GM21529 (cell line): ENCODE data around the gene TEX19.
"Not testable (repeated sequence)": the region's sequence is repeated elsewhere in the genome, so short reads cannot be mapped to it uniquely, and the experiment has no call there.

Experiments
- ATAC-seq: cut with Tn5 transposase; IDR thresholded peaks from one replicate; pipeline ENCODE4 v1.9.1; 2021; ENCODE audit not compliant: unreplicated experiment

TEX19 gene

DNA sequence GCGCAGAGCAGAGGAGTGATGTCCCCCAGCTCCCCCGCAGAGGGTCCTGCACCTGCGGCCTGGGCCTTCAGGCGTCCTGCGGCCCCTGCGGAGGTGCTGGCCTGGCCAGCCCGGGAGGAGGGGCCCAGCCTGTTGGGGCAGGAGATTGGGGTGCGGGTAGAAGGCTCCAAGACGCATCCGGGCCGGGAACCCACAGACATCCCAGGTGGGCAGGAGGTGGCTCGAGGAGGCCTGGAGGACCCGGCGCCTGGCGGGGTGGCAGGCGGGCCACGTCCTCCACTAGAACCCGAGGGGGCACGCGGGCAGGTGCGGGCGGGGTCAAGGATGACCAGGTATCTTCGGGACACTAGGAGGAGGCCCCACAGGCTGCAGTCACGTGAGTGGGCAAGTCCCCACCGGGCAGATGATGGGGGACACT lies 24.8 kb upstream of the TEX19 start:
- no peak for ATAC-seq

DNA sequence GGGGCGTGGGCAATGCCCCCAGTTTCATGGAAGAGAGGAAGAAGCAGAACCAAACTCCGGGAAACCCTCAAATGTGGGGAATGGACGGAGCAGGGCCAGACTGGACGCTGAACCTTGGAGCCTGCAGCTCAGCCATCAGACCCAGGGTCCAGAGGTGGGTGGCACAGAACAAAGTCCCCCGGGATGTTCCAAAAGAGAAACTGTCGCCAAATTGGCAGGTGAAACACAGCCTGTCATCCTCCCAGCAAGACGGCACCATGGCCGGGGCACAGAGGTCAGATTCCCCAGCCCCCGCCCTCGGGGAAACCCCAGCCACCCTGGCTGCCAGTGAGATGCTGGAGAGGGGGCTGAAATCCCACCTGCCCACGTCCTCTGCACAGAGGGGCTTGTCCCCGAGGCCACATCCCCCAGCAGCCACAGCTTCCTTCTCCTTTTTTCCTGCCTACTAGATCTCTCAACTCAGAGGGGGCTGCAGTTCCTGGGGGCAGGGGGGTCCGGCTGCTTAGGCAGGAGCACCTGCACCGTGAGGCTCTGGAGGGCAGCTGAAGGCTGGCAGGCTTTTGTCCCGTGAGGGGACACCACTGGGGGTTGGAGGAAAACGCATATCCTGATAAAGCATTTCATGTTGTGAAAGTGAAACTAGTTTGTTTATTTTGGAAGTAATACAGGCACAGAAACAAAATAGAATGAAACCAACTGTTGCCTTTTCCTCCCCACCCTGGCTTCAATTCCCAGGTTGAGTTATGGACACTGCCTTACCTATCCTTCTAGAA lies 24.2 kb upstream of the TEX19 start:
- no peak for ATAC-seq

DNA sequence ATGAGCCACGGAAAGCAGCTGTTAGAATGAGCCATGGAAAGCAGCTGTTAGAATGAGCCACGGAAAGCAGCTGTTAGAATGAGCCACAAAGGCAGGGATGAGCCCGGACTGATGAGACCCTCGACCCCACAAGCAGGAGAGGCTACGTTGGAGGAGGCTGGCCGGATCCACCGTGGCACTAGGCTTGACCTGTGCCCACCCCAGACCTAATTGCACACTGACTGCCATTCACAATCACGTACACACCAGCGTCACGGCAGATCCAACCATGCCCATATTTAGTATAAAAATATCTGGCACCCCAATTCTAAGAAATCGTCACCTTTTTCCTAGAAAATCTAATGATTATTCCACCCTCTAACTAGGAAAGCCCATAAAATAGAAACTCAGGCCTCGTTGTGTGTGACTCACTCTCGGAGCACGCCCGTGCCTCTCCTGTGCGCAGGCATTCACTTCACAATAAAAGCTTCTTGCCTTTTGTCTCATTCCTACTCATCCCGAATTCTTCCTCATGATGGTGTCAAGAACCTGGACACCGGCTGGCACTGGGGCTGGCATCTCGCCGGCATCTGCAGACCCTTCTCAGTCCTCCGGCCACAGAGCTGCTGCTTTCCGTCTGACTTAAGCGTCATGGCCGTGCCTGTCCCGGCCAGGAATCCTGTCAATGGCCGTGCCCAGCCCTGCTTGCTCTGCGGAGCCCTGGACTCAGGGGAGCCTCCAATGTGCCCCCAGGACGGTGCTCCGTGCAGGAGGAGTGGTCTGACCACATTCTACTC lies 20.0 kb upstream of the TEX19 start:
- ATAC-seq, result no peak

DNA sequence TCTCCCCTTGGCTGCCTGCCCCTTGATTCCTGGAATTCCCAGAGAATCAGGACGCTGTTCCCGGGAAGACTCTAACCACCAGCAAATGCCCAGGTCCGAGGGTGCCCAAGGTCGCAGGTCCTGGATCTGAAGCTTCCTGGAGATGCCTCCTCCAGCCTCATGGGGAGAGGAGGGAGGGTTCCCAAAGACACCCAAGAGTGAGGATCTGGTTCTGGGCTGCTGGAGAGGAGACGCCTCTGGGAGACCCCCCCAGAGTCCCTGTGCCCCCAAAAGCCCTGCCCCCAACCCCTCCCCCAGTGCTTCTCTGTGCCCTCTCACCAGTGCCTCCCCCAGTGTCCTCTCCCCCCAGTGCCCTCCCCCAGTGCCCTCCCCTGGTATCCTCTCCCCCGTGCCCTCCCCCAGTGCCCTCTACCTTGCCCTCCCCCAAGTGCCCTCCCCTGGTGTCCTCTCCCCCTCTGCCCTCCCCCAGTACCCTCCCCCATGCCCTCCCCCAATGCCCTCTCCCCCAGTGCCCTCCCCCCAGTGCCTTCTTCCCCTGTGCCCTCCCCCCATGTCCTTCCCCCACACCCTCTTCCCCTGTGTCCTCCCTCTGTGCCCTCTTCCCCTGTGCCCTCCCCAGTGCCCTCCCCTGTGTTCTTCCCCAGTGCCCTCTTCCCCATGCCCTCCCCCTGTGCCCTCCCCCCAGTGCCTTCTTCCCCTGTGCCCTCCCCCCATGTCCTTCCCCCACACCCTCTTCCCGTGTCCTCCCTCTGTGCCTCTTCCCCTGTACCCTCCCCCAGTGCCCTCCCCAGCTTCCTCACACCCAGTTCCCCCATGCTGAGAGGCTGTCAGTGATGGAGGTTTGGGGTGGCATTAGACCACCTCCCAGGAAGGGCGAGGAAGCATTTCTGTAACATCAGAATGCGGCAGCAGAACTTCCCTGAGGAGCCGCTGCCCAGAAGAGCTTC lies 19.1 kb upstream of the TEX19 start:
- ATAC-seq, result no peak

DNA sequence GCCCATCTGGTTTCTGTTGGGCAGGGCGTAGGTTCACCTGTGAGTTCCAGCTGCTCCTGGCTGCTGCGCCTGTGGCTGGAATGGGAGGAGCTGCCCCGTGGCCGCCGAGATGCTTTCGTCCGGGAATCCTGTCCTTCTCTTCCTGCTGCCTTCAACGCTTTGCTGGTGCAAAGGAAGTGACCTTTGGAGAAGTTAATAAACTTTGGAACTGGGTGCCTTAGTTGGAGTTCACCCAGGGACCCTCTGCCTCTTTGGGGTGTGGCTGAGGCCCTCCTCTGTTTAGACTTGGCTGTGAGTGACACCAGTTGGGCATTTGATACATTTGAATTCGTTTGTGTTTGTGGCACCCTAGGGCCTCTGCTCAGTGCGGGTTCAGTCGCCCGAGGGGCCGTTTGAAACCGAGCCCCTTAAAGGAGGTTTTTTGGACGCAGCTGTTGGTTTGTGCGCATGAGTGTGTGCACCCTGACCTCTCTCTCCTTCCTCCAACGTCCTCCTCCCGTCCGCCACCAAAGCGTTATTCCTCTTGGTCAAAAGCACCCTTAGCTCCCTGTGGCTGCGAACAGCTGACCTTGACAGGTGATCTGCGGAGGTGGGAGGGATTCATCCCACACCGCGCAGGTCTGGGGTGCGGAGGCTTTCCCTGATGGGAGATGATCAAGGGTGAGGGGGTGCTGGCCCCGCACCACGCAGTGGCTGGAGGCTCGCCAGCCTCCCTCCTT lies 16.5 kb upstream of the TEX19 start:
- ATAC-seq, result no peak

DNA sequence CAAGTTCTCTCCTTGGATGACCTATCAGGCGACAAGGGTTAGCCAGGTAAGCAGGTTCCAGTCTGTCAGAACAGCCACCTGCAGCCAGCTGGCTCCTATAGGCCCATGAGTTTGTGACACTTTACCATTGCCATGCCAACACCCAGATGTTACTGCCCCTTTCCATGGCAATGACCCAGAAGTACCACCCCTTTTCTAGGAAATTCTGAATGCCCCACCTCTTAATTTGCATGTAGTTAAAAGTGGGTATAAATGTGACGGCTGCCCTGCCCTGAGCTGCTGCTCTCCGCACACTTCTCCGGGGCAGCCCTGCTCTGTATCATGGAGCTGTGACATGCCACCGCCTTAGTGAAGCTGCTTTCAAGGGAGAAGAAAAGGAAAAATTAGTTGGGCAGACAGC lies 15.5 kb upstream of the TEX19 start:
- no peak for ATAC-seq

DNA sequence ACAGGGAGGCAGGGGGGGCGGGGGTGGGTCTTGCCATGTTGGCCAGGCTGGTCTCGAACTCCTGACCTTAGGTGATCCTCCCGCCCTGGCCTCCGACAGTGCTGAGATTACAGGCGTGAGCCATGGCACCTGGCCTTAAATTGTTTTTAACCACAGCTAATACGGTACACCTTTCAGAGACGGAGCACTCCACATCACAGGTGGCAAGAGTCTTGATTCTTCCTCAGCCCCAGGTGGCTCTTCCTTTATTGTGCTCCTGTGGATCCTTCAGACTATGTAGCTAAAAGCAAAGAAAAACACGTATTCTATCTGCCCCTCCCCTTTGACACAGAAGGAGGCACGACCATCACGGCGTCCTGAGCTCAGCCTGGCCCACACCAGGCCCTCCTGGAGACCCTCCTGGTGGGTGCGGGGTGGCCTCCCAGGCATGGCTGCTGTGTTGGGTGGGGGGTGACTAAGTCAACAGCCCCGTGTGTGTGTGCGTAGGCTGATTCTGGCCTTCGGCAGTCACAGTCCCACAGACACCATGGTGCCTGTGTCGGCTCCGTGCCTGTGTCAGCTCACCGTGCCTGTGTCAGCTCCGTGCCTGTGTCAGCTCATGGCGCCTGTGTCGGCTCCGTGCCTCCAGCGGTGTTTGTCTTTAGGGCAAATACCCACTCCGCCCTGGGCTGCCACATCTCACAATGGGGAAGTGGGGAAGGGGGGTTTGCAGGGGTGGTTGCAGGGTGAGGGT lies 14.7 kb upstream of the TEX19 start:
- ATAC-seq, result no peak

DNA sequence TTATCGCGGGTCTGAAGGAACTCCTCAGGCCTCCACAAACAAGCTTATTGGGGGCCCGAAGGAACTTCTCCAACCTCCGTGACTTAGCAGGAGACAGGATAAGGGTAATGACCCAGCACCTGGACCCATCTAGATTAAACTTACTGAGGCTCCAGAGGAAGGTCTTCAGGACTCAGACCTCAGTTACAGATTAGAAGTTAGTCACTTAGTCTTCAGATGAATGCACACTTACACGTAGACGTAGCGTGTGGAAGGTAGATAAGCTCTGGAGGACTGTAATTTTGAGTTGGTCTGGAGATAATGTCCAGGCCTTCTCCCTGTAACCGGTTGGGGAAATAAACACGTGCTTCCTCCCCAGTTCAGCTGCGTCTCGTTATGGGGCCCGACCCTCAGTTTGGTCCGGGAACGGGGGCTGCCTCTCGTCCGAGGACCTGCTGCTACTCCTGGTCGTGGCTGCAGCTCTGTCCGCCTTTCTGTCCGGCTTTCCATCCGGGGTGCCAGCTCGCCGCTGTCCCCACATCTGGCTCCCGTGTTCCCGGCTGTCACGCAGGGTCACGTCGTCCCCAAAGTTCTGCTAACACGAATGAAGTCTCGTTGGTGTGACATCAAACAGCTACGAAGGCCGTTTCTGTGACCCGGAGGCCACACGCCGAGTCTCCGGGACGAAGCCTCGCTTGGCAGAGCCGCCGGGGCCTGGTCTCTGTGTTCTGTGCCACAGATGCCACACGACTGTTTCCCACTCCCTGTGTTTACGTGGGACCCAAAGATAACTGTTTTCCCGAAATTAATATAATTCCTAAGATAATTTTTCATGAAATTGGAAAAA lies 13.7 kb upstream of the TEX19 start:
- no peak for ATAC-seq

DNA sequence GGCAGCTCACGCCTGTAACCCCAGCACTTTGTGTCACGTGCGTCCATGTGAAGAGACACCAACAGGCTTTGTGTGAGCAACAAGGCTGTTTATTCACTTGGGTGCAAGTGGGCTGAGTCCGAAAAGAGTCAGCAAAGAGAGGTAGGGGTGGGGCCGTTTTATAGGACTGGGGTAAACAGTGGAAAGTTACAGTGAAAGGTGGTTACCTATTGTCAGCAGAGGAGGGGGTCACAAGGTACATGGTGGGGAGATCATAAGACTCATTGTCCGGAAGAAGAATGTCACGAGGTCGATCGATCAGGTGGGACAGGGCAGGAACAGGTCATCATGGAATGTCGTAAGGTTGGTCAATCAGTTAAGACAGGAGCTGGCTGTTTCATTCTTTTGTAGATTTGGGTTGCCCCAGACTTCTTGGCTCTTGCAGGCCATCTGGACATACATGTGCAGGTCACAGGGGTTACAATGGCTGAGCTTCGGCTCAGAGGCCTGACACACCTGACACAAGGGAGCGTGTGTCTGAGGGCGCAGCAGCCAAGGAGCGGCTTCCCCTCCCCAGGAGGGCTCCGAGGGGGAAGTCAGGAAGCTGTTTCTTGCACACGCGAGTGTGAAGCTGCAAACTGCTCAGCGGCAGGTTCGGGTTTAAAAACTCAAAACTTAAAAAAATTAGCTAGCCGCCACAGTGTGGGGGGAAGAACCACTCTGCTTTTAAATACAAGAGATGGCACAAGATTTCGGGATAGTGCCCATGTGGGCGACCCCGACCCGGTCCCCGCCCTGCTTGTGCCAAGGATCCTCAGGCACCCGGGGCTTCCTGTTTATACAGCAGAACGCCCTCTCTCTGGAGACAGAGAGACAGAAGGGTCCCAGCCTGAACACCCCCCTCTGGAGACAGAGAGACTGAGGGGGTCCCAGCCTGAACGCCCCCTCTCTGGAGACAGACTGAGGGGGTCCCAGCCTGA lies 12.4 kb upstream of the TEX19 start:
- ATAC-seq, result no peak

DNA sequence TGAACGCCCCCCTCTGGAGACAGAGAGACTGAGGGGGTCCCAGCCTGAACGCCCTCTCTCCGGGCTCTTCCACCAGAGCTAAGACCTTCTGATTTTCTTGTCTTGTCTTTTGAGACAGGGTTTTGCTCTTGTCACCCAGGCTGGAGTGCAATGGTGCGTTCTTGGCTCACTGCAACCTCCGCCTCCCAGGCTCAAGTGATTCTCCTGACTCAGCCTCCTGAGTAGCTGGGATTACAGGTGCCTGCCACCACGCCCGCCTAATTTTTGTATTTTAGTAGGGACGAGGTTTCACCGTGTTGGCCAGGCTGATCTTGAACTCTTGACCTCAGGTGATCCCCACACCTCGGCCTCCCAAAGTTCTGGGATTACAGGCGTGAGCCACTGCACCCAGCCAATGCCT lies 11.1 kb upstream of the TEX19 start:
- not testable (repeated sequence) for ATAC-seq

DNA sequence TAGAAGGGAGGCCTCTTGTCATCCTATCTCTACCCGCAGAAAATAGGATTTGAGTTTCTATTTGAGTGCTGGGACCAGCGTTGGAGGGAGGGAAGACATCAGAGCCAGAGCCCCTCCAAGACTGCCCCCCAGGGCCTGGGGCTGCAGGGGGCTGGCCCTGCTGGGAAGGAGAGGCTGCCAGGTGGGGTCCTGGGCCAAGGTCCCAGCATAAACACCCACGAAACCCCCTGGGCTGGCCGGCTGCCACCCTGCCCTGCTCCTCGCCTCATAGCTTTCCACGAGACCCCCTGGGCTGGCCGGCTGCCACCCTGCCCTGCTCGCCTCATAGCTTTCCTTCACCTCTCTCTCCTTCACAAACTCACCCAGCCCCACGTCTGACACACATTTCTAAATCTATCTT lies 10.6 kb upstream of the TEX19 start:
- ATAC-seq, result no peak

DNA sequence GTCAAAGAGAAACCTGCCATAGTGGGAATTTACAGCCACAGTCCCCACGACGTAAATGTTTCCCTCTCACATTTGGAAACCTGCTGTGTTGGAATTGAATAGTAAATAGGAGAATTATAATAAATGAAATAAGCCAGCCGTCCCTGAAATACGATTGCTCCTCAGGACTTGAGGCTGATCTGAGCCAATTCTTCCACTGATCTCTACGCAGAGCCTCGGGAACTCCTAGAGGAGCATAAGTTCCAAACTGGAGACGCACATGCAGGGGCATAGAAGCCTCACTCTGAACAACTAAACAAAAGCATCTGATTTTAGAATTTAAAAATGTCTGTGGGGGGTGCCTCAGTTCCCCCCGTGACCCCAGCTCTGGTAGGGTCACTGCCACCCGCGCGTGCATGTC lies 10.2 kb upstream of the TEX19 start:
- ATAC-seq, result no peak

DNA sequence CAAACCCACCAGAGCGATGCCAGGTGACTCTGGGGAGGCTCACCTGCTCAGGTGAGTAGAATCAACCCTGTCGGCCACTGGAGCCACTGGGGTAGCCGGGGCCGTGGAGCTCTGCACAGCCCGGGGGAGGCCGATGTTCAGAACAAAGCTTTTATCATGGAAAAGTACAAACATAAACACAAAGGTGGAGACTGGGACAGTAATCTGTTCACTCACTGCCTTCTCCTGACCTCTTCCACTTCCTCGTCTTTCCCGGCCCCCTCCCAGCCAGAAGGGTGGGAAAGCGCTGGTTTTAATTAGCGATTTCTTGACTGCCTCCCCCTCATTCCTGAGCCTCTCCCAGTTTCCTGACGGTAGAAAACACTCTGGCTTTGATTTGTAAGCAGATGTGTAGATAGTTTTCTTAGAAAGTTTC lies 9.8 kb upstream of the TEX19 start:
- no peak for ATAC-seq

DNA sequence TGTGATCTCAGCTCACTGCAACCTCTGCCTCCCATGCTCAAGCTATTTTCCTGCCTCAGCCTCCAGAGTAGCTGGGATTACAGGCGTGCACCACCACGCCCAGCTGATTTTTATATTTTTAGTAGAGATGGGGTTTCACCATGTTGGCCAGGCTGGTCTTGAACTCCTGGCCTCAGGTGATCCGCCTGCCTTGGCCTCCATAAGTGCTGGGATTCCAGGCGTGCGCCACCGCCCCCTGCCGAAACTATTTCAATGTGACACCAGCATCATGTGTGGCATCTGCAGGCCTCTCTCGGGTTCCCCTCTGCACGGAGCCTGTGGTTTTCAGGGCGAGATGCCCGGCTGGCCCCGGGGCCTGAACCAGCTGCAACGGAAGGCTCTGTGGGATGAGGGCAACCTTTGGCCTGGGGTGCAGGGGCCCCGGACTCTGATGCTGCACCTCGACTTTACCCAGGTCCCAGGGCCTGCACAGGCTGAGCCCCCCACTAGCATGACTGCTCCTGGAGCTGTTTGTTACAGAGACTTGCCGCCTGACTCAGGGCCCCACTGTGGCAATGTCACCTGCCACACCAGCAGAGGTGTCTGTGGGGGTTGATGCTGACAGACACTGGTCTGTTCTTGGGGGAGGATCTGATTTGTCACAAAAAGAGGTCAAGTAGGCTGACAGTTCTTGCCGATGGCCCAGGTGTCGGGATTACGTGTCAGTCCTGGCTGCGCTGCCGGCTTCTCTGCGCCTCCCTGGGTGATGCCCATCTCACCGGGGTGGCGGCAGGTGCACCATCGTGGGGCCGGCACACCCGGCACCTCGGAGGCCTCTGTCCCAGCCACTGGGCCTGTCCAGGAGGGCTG lies 8.6 kb upstream of the TEX19 start:
- no peak for ATAC-seq

DNA sequence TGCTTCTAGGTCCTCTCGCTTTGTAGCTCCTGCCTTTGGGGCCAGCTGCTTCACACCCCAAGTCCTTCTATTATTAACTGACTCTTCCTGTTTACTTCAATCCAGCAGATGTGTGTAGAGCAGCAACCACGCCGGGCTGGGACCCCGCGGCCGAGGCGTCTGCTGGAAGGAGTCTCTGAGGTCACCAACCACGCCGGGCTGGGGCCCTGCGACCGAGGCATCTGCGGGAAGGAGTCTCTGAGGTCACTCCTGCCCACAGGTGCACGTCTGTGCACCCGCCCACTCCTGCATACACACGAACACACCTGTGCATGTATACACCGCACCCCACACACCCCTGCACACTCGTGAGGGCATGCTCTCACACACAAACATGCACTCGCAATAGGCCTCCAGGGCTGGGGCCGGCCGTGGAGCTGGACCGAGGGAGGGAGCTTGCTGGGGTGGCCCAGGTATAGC lies 7.8 kb upstream of the TEX19 start:
- ATAC-seq, result no peak

DNA sequence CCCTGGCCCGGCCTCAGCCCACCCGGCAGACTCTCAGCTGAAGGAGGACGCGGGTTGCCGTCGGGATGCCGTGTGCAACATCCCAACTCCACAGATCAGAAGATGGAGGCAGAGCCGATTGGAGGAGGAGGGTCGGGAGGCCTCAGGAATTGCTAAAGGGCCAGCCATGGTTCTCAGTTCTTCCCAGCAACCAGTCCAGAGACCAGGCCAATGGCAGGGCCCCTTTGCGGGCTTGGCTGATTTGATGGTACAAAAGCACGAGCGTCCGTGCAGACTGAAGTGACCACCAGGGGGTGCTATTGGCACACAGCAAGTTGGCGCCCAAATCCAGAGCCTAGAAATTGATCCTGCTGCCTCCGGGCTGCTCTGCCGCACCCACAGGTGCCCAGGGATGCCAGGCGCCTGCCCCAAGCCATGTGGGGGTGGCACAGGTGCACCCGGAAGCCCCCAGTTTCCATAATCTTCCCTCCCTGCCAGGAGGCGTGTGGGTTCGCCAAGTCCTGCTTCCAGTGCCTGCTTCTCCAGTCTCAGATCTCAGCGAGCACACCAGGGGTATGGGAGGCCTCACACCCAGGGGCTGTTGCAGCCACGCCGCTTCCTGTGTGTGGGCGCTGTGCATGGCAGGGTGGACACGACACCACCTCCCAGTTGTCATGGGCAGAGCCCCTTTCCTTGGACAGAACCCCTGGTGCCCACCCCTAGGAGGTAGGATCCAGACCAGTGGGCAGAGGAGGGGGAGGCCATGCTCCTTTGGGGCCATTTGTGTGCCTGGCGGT lies 7.1 kb upstream of the TEX19 start:
- no peak for ATAC-seq
